Esophagus squamous epithelium (tissue), 5 donors: ENCODE results near the gene E2F7. TPM values are rescaled to one million over a fixed set of nuclear protein-coding genes. Genes with fewer than 3 reads are reported as not detected.

ENCODE experiments used
- DNase-seq: peaks from one replicate; lab custom pipeline; 2025; lab: John Stamatoyannopoulos, UW
- H3K27ac ChIP-seq, 4 donors: fragments of 200-600 bp; sonication (generic); one replicate each; pipeline ENCODE4 v1.5.1; 2016 to 2019; ENCODE audit warnings: mild to moderate bottlenecking in 1 of 4
- H3K27me3 ChIP-seq, 4 donors: fragments of 200-600 bp; sonication (generic); 1 replicate in 3 of 4; 2 replicates in 1 of 4; pipeline versions ENCODE4 v1.5.1 to v1.6.0; 2017 to 2021; ENCODE audit warnings: antibody characterized with exemption in 1 of 4
- H3K36me3 ChIP-seq, 3 donors: fragments of 200-600 bp; sonication (generic); one replicate each; pipeline ENCODE4 v1.5.1; 2016 to 2019
- H3K4me1 ChIP-seq, 3 donors: fragments of 200-600 bp; sonication (generic); one replicate each; pipeline ENCODE4 v1.5.1; 2017 to 2019
- H3K4me3 ChIP-seq, 4 donors: fragments of 200-600 bp; sonication (generic); 1 replicate in 3 of 4; 2 replicates in 1 of 4; pipeline ENCODE4 v1.5.1; 2016 to 2019; ENCODE audit warnings: mild to moderate bottlenecking in 2 of 4, moderate library complexity in 1 of 4
- H3K9me3 ChIP-seq, 3 donors: fragments of 200-600 bp; sonication (generic); one replicate each; pipeline ENCODE4 v1.5.1; 2016 to 2019
- POLR2A ChIP-seq, 4 donors: fragments of 450-650 bp; IDR thresholded peaks; one replicate each; pipeline ENCODE4 v1.6.1; 2017; ENCODE audit warnings: antibody characterized with exemption in 4 of 4, mild to moderate bottlenecking in 4 of 4, moderate library complexity in 3 of 4
- WGBS, 2 donors: methylation state at CpG; one replicate each; pipeline ENCODE4 v1.1.5; 2018; 5-methylcytosine and 5-hydroxymethylcytosine counted together
- intact Hi-C: fragments of 100-400 bp; cut with DNase I; formaldehyde crosslinking; loops from one replicate; pipeline ENCODE4 v1.15.0; 2022
- total RNA-seq, 4 donors: library from RNA; depleted of rRNA; stranded (reverse); fragments of >200 nt; gene quantifications; one replicate each; pipeline ENCODE4 v1.1.0, GENCODE V29; 2016
- TF ChIP-seq, protein P1 (sequence below), 6 experiments: fragments of 450-650 bp in 4 of 6; fragments of 200-600 bp in 2 of 6; sonication (generic) in 2 of 6; IDR thresholded peaks; one replicate each; pipeline ENCODE4 v1.5.1; 2016 to 2019; ENCODE audit warnings: antibody characterized with exemption in 6 of 6, mild to moderate bottlenecking in 4 of 6, moderate library complexity in 4 of 6
- donor health status: DM: yes; HTN: yes; CAD: no.

The E2F7 gene
- total RNA-seq, 4 donors from 2014 or later = 1.5 to 7.7 (median 7.1) TPM

DNA sequence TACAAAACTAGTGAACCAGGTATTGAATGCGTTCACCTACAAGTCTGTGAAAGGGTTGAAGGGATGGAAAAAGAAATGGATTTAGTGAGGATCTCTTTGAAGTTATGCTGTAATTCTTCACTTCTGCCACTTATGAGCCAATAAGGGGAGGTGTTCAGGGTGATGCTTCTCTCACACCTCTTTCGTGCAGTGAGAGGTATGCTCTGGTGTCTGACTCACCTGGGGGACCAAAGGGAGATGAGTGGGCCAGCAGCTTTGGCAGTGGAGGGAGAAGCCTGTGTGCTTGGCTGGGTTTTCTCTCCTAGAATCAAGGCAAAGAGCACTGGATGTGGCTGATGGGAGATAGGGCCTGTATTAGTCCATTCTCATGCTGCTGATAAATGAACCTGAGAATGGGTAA is 45.4 kb downstream of the E2F7 start:
- TF ChIP-seq, protein P1, sequence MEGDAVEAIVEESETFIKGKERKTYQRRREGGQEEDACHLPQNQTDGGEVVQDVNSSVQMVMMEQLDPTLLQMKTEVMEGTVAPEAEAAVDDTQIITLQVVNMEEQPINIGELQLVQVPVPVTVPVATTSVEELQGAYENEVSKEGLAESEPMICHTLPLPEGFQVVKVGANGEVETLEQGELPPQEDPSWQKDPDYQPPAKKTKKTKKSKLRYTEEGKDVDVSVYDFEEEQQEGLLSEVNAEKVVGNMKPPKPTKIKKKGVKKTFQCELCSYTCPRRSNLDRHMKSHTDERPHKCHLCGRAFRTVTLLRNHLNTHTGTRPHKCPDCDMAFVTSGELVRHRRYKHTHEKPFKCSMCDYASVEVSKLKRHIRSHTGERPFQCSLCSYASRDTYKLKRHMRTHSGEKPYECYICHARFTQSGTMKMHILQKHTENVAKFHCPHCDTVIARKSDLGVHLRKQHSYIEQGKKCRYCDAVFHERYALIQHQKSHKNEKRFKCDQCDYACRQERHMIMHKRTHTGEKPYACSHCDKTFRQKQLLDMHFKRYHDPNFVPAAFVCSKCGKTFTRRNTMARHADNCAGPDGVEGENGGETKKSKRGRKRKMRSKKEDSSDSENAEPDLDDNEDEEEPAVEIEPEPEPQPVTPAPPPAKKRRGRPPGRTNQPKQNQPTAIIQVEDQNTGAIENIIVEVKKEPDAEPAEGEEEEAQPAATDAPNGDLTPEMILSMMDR (IDR thresholded peaks at IDR 0.05) = no peak
- TF ChIP-seq POLR2A (IDR thresholded peaks at IDR 0.05) = no peak
- H3K36me3 ChIP-seq = no peaks in the 10 kb centered on the region
- H3K9me3 ChIP-seq = no peaks in the 10 kb centered on the region
- no peak overlapping the region for H3K27ac ChIP-seq
- no peaks in the 10 kb centered on the region for H3K4me1 ChIP-seq
- DNase-seq = no peak
- no peak overlapping the region for H3K4me3 ChIP-seq
- WGBS, 2 donors = 87 to 91% methylated on average over 2 of the region's 2 CpGs
- no peaks in the 10 kb centered on the region for H3K27me3 ChIP-seq
- intact Hi-C loops = loop anchor here (10.0 kb wide), 2 partner anchors 75 to 395 kb away; no protein-coding TSS in a partner anchor

GRCh38 chr12:77016606-77017005 is 48.8 kb downstream of the E2F7 start:
- Histone ChIP-seq H3K36me3 (no peaks in the 10 kb centered on the region), H3K27me3 (no peaks in the 10 kb centered on the region), H3K9me3 (no peaks in the 10 kb centered on the region), H3K4me3 (no peak overlapping the region), H3K4me1 (no peaks in the 10 kb centered on the region), H3K27ac (no peak overlapping the region)
- no peak for DNase-seq
- TF ChIP-seq POLR2A (IDR thresholded peaks at IDR 0.05) = no peak
- TF ChIP-seq, protein P1 (IDR thresholded peaks at IDR 0.05) = no peak
- intact Hi-C loops = loop anchor here (10.0 kb wide), 2 partner anchors 72 to 392 kb away; no protein-coding TSS in a partner anchor
- WGBS, 2 donors = 56 to 82% methylated on average over 1 of the region's 1 CpG

DNA sequence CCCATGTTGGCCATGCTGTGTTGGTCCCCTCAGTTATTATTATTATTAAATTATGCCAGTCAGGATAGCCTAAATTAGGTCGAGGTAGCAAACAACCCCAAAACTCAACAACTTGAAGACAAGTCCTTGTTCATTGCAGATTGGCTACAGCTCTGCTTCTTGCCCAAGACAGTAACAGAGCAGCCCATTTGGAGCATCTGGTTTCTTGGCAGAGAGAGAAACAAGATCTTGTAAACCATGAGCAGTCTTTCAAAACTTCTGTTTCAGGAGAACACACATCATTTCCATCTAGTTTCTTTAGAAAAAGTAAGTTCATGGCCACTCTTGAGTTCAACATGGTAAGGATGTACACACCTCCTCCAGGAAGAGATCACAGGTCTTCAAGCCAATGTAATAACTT is 52.3 kb downstream of the E2F7 start:
- Histone ChIP-seq H3K9me3 (no peaks in the 10 kb centered on the region), H3K4me1 (peaks cover 0 to 5% (median 0%) of the 10 kb centered on the region in 3 donors), H3K36me3 (no peaks in the 10 kb centered on the region), H3K27me3 (no peaks in the 10 kb centered on the region), H3K27ac (no peak overlapping the region), H3K4me3 (no peak overlapping the region)
- no peak for TF ChIP-seq POLR2A (IDR thresholded peaks at IDR 0.05)
- TF ChIP-seq, protein P1 (IDR thresholded peaks at IDR 0.05) = no peak
- 55 to 86% methylated on average over 1 of the region's 1 CpG for WGBS, 2 donors
- no peak for DNase-seq
- intact Hi-C loops = loop anchor here (10.0 kb wide), 2 partner anchors 68 to 388 kb away; no protein-coding TSS in a partner anchor

GRCh38 chr12:77010691-77011548 is 54.4 kb downstream of the E2F7 start:
- Histone ChIP-seq H3K27me3 (no peaks in the 10 kb centered on the region), H3K4me3 (no peak overlapping the region), H3K9me3 (no peaks in the 10 kb centered on the region), H3K4me1 (peaks cover 0 to 5% (median 0%) of the 10 kb centered on the region in 3 donors), H3K27ac (no peak overlapping the region), H3K36me3 (no peaks in the 10 kb centered on the region)
- TF ChIP-seq, protein P1 (IDR thresholded peaks at IDR 0.05) = peak; percentile 67 to 92 (median 86)
- no peak for TF ChIP-seq POLR2A (IDR thresholded peaks at IDR 0.05)
- intact Hi-C loops = loop anchor here (10.0 kb wide), 2 partner anchors 66 to 386 kb away; no protein-coding TSS in a partner anchor
- DNase-seq = peak; percentile 1
- WGBS, 2 donors = 8 to 9% methylated on average over 9 of the region's 9 CpGs

DNA sequence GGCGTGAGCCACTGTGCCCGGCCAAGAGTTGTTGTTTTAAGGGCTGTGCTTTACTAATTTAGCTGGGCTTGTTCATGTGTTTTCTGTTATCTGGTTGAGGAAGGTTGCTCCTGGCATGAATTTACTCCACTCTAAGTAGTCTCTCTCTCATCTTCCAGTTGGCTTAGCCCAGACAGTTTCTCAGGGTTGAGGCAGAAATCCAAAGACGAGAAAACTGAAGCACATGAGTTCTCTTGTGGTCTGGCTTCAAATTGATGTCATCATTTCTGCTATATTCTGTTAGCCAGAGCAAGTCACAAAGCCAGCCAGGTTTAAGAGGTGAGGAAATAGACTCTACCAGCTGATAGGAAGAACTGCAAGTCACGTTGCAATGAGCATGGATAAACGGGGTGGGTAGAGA is 57.9 kb downstream of the E2F7 start:
- H3K4me3 ChIP-seq = no peak overlapping the region
- DNase-seq = no peak

More for the DNA sequence above, 57.9 kb downstream of the E2F7 start:
- Histone ChIP-seq H3K36me3 (no peaks in the 10 kb centered on the region), H3K9me3 (no peaks in the 10 kb centered on the region), H3K27ac (no peak overlapping the region), H3K27me3 (no peaks in the 10 kb centered on the region), H3K4me1 (peaks cover 0 to 5% (median 0%) of the 10 kb centered on the region in 3 donors)
- TF ChIP-seq, protein P1 (IDR thresholded peaks at IDR 0.05) = no peak
- TF ChIP-seq POLR2A (IDR thresholded peaks at IDR 0.05) = no peak
- 80 to 86% methylated on average over 4 to 5 of the region's 5 CpGs for WGBS, 2 donors
- intact Hi-C loops = no loop called here
